ENCODE measurements around the gene SLC25A19.
"Not testable (repeated sequence)": the region's sequence is repeated elsewhere in the genome, so short reads cannot be mapped to it uniquely, and the experiment has no call there.

Gene SLC25A19

DNA sequence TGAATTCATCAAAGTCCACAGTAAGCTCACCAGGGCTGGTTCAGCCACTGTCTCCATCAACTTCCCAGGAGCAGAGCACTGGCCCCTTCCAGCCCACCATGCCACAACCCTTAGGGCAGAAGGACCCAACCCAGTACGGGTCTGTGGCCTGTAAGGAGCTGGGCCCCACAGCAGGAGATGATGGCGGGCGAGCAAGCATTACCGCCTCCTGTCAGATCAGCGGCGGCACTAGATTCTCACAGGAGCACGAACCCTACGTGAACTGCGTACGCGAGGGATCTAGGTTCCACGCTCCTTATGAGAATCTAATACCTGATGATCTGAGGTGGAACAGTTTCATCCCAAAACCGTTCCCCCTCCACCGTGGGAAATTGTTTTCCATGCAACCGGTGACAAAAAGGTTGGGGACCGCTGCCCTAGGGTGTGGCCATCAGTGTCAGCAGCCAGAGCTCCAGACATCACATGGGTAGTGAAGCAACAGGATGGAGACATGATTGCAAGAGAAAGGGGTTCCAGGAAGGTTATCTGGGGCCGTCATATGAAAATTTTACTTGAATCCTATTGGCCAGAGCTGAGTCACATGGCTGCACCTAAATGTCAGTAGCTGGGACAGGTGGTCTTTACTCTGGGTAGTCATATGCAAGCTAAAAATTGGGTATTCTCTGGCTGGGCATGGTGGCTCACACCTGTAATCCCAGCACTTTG lies 12.4 kb upstream of the SLC25A19 start:
- no peak for DNase-seq (ENCODE audit: low spot score)

DNA sequence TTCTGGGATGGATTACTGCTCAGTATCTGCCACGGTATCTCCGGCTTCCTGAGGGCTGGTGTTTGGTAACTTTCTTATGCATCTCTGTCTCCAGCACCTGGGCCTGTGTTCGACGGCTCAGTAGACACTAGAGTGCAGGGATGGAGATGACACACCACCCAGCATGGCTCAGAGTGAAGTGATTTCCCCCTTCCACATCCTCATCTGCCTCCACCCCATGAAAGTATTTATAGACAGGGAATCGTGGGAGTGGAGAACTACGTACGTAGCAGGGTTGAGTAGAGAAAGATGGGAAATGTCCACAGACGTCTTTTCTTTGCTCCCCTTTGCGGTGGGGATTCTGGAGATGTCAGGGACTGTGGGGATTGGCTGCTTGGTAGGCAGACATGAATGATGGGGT lies 11.8 kb upstream of the SLC25A19 start:
- DNase-seq (ENCODE audit: low spot score): no peak

DNA sequence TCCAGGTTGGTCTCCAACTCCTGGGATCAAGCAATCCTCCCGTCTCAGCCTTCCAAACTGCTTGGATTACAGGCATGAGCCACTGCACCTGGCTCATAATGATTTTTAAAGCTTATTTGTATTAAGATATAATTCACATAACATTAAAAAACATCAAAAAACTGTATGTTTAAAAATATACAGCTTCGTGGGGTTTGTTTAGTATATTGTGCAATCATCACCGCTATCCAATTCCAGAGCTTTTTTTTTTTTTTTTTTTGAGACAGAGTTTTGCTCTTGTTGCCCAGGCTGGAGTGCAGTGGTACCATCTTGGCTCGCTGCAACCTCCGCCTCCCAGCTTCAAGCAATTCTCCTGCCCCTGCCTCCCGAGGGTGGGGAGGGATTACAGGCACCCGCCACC lies 11.0 kb upstream of the SLC25A19 start:
- no peak for DNase-seq (ENCODE audit: low spot score)

DNA sequence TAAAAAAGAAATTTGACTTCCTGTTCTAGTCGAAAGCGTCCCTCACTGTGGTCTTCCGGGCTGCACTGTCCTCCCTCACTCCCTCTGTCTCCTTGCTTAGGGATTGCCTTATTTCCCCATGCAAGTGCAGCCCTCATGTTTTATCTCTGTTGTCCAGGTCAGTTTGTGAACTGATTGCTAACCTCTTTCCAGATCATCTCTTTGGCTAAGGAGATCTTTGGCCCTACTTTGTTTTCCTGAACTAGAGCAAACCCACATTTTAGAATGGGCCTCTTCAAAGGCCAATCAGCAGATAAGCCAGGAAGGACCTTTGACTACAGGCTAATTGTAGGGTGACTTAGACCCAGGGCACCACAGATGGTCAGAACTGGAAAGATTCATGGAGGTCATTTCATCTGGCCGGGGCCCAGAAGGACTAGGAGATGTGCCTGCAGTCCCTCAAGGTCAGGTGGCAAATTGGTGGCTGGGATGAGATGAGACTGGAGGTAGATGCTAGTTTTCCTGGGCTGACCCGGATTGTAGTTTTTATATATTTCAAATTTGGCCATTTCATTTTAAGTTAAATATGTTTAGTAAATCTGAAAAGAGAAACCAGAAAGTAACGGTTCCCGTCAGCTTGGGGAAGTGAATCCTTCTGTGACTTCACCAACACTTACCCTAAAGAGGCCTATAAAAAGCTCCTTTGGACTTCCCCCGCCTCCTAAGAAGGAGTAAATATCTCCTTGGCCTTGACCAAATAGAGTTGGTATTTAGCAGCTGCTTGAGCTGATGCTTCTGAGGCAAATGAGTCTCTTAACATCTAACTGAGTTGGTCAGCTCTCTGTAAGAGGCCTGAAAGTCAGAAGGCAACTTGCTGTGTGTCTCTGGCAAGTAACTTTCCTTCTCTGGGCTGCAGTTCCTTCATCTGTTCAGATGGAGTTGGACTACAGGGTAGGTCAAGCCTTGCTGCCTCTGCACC lies 6.2 kb upstream of the SLC25A19 start:
- no peak for DNase-seq (ENCODE audit: low spot score)

DNA sequence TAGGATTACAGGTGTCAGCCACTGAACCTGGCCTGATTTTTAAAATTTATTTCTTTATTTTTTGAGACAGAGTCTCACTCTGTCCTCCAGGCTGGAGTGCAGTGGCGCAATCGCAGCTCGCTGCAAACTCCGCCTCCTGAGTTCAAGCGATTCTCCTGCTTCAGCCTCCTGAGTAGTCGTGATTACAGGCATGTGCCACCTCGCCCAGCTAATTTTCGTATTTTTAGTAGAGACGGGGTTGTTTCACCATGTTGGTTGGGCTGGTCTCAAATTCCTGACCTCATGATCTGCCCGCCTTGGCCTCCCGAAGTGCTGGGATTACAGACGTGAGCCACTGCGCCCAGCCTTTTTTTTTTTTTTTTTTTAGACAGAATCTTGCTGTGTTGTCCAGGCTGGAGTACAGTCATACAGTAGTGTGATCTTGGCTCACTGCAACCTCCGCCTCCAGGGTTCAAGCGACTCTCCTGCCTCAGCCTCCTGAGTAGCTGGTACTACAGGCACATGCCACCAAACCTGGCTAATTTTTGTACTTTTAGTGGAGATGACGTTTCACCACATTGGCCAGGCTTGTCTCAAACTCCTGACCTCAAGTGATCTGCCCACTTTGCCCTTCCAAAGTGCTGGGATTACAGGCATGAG lies 3.7 kb upstream of the SLC25A19 start:
- DNase-seq (ENCODE audit: low spot score): not testable (repeated sequence)

DNA sequence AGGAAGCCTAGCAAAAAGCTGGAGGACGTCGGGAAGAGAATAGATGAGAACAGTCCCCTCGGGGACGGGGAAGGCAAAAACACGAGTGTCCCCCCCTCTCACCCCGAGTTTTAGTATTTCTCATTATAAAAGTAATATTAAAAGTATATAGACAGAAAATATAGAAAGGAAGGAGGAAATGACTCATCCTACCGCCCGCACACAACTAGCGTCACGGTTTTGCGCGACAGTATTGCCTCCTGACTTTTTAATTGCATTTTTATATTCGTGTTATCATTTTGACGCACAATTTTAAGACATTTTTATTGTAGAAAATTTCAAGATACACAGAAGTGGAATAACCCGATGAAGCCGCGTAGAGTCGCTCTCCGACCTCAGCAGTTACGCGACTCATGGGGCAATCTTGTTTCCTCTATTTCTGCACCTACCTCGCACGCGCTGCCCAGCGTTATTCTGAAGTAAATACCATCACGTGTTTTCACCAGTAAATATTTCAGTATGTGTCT lies 652 bp upstream of the SLC25A19 start:
- DNase-seq (ENCODE audit: low spot score): peak; percentile 41

DNA sequence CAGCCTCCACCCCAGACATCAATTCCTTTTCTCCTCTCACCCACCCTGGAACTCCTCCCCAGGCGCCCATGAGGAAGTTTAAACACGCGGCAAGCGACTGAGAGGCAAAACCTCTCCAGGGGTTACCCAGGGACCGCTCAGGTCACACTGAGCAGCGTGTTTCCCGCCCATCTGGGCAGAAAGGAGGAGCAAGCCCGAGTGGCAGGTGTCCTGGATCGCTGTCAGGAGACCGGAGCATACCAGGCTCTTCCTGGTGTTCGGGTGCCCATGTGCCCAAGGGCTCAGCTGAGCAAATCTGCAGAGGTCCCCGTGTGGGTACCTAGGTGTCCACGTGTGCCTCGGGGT lies 491 bp downstream of the SLC25A19 start:
- DNase-seq (ENCODE audit: low spot score): peak; percentile 49

DNA sequence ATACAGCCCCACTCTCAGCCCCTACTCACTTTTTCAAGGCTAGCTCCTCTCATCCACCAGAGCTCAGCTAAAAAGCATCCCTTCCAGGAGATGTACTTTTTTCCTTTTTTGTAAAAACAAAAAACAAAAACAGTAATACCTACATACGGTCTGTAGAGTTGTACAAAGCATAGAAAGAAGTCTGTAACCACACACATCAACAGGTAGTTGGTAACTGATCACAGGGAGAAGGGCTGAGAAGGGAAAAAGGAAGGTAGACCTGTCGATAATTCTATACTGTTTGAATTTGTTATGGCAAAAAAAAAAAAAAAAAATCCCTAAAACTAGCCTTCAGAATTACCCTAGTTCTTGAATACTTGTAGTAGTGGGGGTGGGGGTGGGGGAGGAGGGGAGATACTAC lies 874 bp downstream of the SLC25A19 start:
- no peak for DNase-seq (ENCODE audit: low spot score)

DNA sequence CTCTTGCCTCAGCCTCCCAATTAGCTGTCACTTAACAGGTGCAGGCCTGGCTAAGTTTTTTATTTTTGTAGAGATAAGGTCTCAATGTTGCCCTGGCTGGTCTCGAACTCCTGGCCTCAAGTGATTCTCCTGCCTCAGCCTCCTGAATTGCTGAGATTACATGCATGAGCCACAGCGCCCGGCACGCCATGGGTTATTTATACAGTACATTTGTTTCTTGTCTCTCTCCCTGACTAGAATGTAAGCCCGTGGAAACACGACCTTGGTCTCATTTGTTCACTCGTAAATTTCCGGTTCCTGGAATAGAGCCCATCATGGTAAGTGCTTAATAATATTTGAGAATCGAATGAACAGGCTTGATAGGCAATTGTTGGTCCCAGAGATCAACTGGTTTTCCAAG lies 2.0 kb downstream of the SLC25A19 start:
- DNase-seq (ENCODE audit: low spot score): no peak

DNA sequence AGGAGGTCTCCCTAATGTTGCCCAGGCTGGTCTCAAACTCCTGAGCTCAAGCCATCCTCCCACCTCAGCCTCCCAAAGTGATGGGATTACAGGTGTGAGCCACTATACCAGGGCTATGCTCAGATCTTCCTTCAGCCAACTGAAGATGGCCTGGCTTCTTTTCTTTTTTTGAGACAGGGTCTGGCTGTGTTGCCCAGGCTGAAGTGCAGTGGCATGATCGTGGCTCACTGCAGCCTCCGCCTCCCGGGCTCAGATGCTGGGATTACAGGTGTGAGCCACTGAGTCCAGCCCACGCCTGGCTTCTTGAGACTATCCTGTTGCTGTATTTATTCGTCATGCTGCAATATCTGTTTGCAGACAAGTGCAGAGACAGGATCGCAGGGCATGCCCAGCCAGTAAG lies 4.1 kb downstream of the SLC25A19 start:
- DNase-seq (ENCODE audit: low spot score): no peak

DNA sequence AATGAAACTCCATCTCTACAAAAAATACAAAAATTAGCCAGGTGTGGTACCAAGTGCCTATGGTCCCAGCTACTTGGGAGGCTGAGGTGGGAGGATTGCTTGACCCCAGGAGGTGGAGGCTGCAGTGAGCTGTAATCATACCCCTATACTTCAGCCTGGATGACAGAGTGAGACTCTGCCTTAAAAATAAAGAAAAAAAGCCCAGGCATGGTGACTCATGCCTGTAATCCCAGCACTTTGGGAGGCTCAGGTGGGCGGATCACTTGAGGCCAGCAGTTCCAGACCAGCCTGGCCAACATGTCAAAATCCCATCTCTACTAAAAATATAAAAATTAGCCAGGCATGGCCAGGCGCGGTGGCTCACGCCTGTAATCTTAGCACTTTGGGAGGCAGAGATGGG lies 9.0 kb downstream of the SLC25A19 start:
- DNase-seq (ENCODE audit: low spot score): not testable (repeated sequence)

DNA sequence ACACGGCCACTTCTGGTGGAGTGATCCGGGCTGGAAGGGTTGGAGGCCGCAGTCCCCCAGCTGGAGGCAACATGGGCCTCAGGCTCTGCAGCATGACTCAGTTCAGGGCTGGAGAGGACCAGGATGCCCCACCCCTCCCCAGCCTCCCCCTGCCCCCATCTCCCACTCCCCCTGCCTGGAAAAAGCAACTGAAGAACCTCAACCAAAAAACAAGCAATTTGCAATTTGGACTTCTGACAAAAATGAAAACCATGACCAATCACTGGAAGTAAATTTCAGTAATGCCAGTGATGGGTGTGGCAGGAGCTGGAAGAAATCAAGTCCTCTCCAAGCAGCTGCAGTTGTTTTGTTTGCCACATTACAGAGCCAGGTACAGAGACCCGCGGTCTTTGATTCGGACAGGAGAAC lies 11.6 kb downstream of the SLC25A19 start:
- DNase-seq (ENCODE audit: low spot score): peak; percentile 50

DNA sequence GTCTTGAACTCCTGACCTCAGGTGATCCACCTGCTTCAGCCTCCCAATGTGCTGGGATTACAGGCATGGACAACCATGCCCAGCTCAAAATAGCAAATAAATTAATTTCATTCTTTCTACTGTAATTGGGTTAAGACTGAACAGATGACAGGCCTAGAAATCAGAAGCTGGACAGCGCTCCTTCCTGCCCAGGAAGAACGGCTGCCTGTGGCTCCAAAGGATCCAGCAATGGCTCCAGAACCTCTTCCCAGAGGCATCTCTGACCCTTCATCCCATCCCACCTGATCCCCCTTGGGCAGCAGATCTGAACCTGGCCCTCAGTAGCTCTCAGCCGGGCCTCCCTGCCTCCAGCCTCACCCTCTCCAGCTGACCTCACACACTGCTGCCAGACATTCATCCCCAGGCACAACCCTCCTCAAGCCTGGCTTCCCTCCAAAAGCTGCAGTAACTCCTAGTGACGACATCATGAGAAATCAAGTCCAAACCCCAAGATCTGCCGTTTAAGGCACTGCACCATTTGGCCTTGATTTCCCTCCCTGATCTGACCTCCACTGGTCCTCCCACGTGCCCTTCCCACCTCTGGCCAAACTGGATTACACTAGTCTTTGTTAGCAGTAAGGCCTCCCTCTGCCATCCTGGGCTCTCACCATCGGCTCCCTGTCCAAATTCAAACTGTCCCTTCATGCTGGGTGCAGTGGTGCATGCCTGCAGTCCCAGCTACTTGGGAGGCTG lies 15.1 kb downstream of the SLC25A19 start:
- no peak for DNase-seq (ENCODE audit: low spot score)

DNA sequence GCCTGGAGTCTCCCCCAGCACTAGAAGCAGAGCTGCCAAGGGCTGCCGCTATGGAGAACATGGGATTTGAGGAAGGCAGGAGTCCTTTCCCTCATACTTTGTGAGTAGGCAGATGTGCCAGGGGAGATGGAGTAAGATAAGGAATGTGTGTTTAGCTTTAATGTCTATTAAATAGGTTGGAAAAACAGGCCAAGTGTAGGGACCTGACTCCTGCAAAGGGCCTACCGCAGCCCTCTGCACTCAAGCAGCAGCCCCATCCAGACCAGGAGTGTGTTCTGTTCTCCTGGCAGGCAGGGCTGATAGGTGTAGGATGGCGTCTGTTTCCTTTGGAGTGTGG lies 16.4 kb downstream of the SLC25A19 start:
- DNase-seq (ENCODE audit: low spot score): no peak

DNA sequence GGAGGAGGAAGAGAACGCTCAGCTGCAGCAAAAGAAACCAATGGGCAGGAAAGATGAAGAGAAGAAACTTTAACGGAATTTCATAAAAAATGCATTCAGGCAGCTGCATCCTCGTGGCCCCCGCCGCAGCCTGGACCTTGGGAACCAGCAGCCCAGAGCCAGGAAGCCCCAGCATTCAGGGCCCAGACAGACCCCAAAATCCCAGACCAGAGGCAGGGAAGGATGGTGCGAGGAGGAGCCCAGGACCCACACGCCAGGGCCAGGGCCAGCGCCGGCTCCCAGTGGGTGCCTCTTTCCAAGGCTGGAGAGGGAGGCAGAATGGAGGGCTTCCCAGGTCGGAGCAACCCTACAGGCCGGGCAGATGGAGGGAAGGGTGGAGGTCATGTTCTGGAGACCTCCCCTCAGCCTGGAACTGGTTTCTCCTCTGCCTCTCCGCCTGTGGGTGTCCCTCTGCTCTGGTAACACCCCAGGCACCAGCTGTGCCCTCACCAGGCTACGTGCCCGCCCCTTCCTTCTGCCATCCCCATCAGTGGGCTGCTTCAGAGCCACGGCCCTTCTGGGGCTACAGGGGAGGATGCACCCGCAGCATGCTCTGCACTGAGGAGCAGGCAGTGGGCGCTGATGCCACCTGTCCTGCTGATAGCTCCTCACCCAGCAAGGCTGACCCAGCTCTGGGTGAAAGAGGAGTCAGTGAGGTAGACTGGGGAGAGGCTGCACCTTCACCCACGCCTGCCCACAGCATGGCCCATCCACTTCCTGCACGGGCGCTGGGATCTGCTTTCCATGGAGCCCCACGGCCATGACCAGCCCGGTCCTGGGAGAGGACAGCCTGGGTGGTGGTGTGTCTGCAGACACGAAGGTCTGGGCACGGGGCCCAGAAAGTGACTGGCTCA lies 17.0 kb downstream of the SLC25A19 start:
- no peak for DNase-seq (ENCODE audit: low spot score)

DNA sequence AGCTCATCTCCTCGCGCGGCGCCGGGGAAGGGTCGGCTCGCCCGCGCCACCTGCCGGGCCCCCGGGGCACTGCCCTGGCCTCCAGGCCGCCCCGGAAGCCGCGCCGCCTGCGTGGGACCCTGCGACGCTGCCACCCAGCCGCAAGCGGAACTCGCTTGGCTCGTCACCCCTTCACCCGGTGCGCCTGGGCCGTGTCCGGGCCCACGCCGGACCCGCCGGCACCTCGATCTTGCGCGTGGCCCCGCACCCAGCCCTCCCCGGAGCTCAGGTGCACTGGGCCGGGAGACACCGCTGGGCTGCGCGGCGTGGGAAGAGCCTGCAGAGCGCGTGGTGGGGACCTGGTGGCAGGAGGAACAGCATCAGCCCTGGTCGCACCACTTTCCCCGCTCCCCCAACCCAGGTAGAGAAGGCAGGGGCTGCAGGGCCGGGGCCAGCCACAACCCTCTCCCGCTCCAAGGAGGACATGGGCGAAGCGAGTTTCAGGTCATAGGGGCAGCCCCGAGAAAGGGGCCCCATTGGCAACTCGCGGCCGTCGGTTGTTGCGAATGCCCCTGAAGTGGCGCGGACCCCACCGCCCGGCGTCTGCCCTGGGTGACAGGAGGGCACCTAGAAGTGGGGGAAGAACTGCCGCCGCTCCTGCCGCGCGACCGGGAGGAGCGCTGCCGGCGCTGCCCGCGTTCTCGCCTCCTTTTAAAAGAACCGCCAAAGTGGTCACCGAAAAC lies 17.8 kb downstream of the SLC25A19 start:
- peak; percentile 92 for DNase-seq (ENCODE audit: low spot score)

DNA sequence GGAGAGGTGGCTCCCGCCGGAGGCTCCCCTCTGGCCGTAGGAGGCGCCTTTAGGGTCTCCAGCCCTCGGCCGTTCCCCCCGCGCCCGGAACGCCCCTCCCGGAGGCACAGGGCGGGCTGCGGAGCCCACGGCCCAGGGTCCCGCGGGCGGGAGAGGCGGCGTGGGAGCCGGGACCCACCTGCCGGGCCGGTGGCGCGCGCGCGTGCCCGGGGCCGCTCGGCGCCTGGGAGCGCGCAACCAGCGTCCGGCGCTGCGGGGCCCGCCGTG lies 18.3 kb downstream of the SLC25A19 start, which contains the start of gene MIF4GD:
MIF4GD (minus strand) TSS at position 266 of the 267 bp plus-strand sequence. CDS start 1,036 bp downstream, outside the sequence.
- no peak for DNase-seq (ENCODE audit: low spot score)

DNA sequence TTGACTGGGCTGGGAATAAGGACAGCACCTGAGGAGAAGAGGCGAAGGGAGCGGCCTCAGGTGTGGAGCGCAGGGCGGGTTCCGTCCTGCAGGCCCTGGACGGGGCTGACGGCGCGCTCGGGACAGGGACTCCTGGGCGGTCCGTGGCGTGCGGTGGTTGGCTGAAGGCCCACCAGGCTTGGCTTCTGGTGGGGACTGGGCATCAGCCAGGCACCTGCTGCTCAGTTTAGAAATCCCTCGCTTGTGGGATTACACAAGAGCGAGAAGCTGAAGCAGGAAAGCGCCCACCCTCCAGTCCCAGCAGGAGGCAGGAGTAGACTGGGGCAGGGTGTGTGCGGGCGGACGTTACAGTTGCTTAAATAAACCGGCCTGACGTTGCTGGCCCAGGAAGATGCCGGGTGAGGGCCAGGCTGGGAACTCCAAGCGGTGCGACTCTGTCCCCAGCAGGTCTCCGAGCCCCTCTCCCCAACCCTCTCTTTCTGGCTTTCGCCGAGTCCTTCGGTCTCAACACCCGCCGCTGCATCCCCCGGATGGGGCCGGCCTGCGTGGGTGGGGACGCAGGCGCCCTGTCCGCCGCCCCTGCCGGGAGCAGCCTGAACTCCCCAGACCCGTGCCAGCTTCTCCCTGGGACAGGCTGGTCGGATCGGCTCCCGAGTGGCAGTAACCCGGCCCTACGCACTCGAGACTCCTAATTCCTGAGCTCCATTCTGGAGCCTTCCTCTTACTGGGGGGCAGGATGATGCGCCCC lies 18.8 kb downstream of the SLC25A19 start:
- peak; percentile 86 for DNase-seq (ENCODE audit: low spot score)

DNA sequence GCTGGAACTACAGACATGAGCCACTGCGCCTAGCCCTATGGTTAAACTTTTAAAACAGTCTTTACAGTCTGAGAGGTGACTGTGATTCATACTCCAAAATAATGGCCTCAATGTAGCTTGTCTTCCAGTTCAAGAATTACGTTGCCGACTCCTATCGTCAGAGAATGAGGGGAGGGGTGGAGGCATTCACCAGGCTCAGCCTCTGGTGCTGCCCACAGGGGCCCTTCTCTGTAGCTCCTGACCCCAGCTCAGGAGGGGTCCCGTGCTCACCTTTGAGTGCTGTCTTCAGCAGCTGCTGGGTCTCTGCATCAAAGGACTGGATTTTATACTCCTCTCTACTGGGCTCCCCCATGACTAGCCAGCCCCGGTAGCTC lies 19.4 kb downstream of the SLC25A19 start:
- DNase-seq (ENCODE audit: low spot score): no peak
